GM08714 (cell line): ENCODE measurements around the gene PLD5.

Experiments
- H3K4me3 ChIP-seq: fragments of 200-500 bp; sonication (Bioruptor generic); 2 replicates; pipeline ENCODE4 v1.5.1; 2014; ENCODE audit warnings: mild to moderate bottlenecking, low read length, inconsistent platforms
- ZNF274 ChIP-seq: IDR thresholded peaks from 2 replicates; pipeline ENCODE4 v1.6.1; 2012; ENCODE audit warnings: mild to moderate bottlenecking, low read depth, low read length

Gene PLD5

GRCh38 chr1:242524571-242525359, at the start of gene PLD5:
PLD5 (minus strand) TSS chr1:242524697.
- no peak for TF ChIP-seq ZNF274
- peak within 1 kb of the TSS; percentile 36; the same call in 1 of the 2 replicates for H3K4me3 ChIP-seq

GRCh38 chr1:242569867-242570266, 45.4 kb upstream of the PLD5 start:
- TF ChIP-seq ZNF274 = no peak

GRCh38 chr1:242568666-242569065, 44.2 kb upstream of the PLD5 start:
- TF ChIP-seq ZNF274 = no peak
- H3K4me3 ChIP-seq = no peak overlapping the region

More at GRCh38 chr1:242569867-242570266, 45.4 kb upstream of the PLD5 start:
- H3K4me3 ChIP-seq = no peak overlapping the region

- H3K4me3 ChIP-seq = no peak overlapping the region
- no peak for TF ChIP-seq ZNF274
These were observed 43.1 kb upstream of the PLD5 start for GRCh38 chr1:242567596-242567995.

- no peak overlapping the region for H3K4me3 ChIP-seq
- no peak for TF ChIP-seq ZNF274
These were observed 32.3 kb upstream of the PLD5 start for GRCh38 chr1:242556759-242557158.

GRCh38 chr1:242556276-242556675, 31.8 kb upstream of the PLD5 start:
- no peak for TF ChIP-seq ZNF274
- no peak overlapping the region for H3K4me3 ChIP-seq

GRCh38 chr1:242554577-242554976, 30.1 kb upstream of the PLD5 start:
- H3K4me3 ChIP-seq = no peak overlapping the region
- no peak for TF ChIP-seq ZNF274

GRCh38 chr1:242546849-242547729, 22.6 kb upstream of the PLD5 start:
- no peak overlapping the region for H3K4me3 ChIP-seq
- TF ChIP-seq ZNF274 = no peak

GRCh38 chr1:242546441-242546840, 21.9 kb upstream of the PLD5 start:
- no peak overlapping the region for H3K4me3 ChIP-seq
- TF ChIP-seq ZNF274 = no peak

- no peak for TF ChIP-seq ZNF274
- no peak overlapping the region for H3K4me3 ChIP-seq
These were observed 19.6 kb upstream of the PLD5 start for GRCh38 chr1:242544071-242544470.

GRCh38 chr1:242542271-242542670, 17.8 kb upstream of the PLD5 start:
- no peak overlapping the region for H3K4me3 ChIP-seq
- TF ChIP-seq ZNF274 = no peak

- H3K4me3 ChIP-seq = no peak overlapping the region
- TF ChIP-seq ZNF274 = no peak
These were observed 11.5 kb upstream of the PLD5 start for GRCh38 chr1:242535986-242536385.

- no peak for TF ChIP-seq ZNF274
- no peak overlapping the region for H3K4me3 ChIP-seq
These were observed 10.3 kb upstream of the PLD5 start for GRCh38 chr1:242534753-242535152.

- no peak for TF ChIP-seq ZNF274
- H3K4me3 ChIP-seq = no peak overlapping the region
These were observed 6.3 kb upstream of the PLD5 start for GRCh38 chr1:242530761-242531160.

GRCh38 chr1:242525769-242526168, 1.3 kb upstream of the PLD5 start:
- H3K4me3 ChIP-seq = no peak overlapping the region
- no peak for TF ChIP-seq ZNF274
